HL-60/S4 (cell line): Measurements from ENCODE around the gene PTPRJ.

Experiments used
- in situ Hi-C: fragments of 300-500 bp; cut with MboI; formaldehyde crosslinking; loops from 2 replicates; pipeline ENCODE4 v1.14.3; 2022; ENCODE audit warnings: low sequenced_read_pairs

PTPRJ gene

DNA sequence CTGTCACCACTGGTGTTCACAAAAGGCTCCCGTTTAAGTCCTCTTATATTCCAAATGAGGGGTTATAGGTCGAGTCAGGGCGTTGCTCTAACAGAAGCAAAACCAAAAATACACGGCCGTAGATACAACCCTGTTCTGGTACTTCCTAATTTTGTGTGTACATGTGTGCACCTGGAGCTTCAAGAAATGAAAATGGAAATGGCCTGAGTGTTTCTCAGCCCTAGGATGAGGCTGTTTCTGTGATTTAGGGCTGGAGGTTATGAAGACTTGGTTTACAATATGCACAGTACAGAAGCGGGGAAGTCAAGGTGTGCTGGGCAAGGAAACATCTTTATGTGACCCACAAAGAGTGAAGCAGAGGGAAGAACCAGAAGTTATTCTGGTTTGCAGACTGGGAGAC is 125.8 kb downstream of the PTPRJ start:
- in situ Hi-C loops: loop anchor here (10.0 kb wide), 1 partner anchor 141 kb away; no protein-coding TSS in a partner anchor

DNA sequence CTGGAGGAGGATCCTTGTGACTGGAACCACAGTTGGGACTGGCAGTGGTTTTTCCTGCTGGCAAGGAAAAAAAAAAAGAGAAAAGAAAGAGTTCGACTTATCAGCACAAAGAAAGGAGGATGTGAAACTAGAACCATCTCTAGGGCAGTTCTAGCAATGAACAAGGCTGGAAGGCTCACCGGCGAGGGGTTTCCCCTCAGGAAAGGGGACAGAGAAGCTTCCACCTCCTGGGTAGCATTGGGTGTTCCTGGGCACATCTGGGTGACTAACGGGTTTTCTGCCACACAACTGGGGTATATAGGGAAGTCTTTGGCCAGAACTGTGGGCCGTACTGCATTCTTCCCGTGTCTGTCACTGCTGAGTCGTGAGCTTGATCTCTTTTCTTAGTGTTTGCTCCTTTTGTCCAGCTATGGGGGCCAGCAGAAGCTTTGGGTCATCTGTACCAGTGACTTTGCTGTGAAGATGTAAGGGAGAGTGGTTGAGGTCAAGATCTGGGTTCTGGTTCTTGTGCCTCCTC is 126.9 kb downstream of the PTPRJ start:
- in situ Hi-C loops: loop anchor here (10.0 kb wide), 1 partner anchor 142 kb away; no protein-coding TSS in a partner anchor

DNA sequence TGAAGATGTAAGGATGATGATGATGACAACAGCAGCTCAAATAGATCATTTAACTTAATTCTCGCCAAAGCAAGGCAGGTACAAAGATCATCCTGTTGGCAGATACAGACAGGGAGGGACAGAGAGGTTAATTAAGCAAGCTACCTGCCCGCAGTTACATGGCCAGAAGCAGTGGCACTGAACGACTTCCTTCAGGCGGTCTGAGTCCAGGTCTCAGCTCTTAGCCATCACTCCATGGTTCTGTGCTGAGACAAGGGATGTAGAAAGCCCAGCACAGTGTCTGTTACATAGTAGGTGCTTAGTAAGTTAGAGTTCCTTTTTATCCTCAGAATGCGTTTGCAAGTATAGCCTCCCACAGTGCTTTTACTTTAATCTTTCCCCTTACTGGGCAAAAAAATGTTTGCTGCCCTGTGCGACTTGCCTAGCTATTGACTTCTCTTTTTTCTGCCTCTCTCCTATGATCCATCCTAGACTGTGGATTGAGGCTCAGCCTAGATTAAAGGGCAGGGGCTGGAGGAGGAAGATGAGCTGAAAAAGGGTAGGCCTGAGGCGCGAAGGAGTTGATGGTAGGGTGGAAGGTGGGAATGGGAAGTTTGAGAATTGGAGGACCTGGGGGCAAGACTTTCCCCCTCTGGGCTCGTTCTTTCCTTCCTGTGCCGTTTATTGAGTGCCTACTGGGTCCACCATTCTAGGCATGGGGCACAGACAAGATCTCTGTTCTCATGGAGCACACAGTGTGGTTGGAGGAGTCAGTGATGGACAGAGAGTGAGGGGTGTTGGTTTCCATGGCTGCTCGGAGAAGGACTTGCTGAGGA is 128.1 kb downstream of the PTPRJ start:
- in situ Hi-C loops: loop anchor here (10.0 kb wide), 1 partner anchor 144 kb away; no protein-coding TSS in a partner anchor

DNA sequence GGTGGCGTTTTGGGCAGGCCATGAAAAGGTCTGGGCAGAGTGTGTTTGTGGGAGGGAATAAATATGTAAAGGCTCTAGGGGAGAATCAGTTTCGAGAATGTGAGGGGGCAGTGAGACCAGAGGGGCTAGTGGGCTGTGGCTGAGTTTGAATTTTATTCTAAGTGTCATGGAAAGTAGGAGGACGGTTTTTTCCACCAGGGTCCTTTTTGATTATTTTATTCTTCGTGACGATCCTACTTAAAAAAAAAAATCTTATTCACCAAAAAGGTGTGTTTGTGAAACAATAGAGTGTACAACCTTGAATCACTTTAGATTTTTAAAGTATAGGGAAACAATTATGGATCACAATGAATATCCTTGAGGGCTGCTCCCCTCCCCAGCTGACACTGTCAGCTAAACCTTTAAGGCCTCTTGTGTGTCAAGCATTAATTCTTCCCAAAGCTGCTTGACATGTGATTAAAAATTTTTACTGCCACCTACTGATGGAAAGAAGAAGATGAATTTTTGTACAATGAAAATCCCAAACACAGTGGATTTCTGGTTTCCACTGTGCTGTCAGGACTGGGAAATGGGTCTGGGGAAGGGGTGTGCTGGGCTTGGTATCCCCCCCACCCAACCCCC is 128.8 kb downstream of the PTPRJ start:
- in situ Hi-C loops: loop anchor here (10.0 kb wide), 1 partner anchor 144 kb away; no protein-coding TSS in a partner anchor

DNA sequence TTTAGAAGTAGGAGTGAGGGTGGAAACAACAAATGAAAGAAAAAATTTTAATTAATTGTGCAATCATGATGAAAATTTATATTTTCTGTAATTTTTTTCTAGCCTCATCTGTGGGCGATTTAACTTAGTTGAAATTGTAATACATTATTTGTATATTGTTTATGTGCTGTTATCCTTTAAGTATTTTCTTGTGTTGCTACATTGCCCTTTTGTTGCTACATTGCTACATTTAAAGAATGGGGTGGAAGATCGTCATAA is 130.1 kb downstream of the PTPRJ start:
- in situ Hi-C loops: loop anchor here (10.0 kb wide), 1 partner anchor 176 kb away; no protein-coding TSS in a partner anchor

DNA sequence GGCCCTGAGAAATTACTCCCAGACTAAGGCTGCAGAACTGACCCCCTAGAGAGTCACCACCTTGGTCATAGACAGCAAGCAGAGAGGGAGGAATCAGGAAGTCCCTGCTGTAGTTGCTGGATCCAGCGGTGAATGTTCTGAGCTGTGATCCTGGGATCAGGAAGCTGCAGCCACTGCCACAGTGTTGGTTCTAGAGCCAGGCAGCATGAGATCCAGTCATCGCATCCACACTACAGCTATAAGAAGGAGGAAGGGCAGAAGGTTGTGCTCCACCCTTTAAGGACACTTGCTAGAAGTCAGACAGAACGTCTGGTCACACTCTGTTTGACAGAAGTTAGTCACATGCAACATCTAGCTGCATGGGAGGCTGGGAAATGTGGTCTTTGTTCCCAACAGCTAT is 131.5 kb downstream of the PTPRJ start:
- in situ Hi-C loops: loop anchor here (10.0 kb wide), 1 partner anchor 177 kb away; no protein-coding TSS in a partner anchor

DNA sequence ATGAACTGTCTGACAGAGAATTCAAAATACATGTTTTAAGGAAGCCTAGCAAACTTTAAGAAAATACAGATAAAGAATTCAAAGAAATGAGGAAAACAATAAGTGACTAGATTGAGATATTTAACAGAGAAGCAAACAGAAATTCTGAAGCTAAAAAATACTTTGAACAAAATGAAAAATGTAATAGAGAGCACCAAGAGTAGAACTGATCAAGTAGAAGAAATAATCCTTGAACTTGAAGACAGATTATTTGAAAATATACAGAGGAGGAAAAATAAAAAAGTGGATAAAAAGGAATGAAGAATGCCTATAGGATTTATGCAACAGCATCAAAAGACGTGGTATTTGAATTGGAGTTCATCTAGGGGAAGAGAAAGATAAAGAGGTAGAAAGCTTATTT is 134.4 kb downstream of the PTPRJ start:
- in situ Hi-C loops: loop anchor here (10.0 kb wide), 1 partner anchor 180 kb away; no protein-coding TSS in a partner anchor

DNA sequence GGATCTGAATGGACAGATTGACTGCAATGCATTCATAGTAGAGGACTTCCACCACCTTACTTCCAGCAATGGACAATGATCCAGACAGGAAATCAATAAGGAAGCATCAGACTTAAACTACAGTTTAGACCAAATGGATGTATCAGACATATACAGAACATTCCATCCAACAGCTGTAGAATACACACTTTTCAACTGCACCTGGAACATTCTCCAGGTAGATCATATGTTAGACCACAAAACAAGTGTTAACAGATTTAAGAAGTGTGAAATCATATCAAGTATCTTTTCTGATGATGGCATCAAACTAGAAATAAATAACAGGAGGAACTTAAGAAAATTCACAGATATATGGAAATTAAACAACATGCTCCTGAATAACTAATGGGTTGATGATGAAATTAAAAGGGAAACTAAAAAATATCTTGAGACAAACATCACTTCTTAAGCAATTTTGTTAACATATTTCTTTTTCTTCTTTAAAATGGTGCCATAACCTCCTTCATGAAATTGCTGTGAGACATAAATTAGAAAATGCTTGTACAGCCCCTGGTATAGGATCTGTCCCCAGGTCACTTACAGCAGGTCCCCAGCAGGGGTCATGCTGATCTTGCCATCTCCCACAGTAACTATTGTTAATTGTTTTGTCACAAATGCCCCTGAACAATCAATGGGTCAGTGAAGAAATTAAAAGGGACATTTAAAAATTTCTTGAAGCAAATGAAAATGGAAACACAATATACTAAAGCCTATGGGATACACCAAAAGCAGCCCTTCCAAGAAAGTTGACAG is 136.3 kb downstream of the PTPRJ start:
- in situ Hi-C loops: loop anchor here (10.0 kb wide), 1 partner anchor 182 kb away; no protein-coding TSS in a partner anchor

DNA sequence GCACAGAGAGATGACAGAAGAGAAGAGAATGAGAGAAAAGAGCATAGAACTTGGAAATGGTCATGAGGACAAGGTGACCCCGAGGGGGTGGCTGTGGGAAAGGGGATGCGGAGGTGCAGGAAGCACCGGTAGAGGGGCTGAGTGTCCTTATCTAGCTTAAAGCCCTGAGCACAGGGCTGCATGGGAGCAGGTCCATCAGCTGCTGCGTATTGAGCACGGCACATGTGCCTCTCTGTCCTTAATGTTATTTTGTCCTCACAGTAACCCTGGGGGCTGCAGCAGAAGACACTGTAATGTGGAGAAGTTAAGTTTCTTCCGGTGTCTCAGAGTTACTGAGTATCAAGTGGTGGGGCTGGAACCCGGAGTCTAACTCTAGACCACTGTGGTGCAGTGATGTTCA is 141.9 kb downstream of the PTPRJ start:
- in situ Hi-C loops: no loop called here

DNA sequence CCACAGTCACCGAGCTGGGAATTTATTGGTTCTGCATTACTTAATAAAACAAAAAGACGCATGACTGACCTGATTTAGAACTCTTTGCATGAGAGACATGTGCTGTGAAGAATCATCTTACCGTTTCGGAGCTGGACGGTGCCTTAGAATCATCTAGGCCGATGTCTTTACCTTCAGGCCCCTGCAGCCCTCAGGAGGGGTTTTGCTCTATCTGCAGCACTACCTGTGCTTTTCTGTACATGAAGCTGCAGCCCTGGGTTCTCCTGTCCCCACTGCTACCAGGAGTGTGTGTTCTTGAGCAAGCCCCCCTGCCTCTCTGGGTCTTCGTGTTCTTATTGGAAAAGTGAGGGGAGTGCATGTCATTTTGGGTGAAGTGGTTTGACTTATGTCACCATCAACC is 142.3 kb downstream of the PTPRJ start:
- in situ Hi-C loops: no loop called here

DNA sequence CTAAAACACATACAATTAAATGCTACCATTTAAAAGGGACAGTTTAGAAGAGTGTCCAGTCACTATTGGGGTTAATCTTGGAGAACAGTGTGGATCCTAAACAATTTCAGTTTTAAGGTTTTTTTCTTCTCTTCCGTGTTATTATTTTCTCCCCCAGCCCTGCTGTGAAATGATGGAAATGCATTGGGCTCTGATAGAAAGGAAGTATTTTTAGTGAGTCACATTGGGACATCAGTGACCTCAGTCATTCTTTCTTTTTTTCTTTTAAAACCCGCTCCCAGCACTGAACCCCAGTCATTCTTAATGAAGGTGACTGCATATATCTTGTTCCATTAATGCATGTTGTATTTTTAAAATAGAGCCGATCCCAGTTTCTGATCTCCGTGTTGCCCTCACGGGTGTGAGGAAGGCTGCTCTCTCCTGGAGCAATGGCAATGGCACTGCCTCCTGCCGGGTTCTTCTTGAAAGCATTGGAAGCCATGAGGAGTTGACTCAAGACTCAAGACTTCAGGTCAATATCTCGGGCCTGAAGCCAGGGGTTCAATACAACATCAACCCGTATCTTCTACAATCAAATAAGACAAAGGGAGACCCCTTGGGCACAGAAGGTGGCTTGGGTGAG is 143.0 kb downstream of the PTPRJ start:
- in situ Hi-C loops: no loop called here

DNA sequence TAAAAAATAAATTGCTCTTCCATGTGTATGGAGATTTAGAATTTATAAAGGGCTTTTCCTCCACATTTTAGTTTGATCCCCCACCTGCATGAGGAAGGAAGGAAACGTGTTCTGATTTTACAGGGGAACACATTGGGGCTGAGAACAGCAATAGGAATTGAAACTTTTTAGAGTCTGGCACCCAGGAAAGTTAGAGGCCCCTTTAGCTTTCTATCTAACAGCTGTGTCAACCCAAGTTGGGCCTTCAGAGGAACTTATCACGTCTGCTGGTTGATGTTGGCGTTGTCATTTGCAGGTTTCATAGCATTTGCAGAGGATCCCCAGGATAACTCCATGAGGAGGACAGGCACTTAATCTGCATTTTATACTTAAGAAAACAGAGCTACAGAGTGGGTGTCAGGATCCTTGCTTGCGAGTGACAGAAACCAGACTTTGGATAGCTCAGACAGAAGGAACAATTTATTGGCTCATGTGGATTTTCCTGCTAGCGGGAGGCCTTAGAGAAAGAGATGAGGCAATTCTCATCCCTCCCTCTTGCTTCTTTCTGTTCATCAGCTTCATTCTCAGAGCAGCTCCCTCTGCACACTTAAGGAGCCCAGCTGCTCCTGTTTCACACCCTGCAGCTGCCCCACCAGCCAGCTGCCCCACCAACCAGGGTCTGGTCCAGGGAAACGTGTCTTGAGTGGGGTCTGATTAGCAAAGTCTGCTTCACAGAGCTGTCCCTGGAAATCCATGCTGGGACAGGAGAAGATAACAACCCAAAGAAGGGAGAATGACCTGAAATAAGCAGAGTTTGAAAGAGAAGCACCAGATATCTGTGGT is 143.8 kb downstream of the PTPRJ start:
- in situ Hi-C loops: no loop called here

DNA sequence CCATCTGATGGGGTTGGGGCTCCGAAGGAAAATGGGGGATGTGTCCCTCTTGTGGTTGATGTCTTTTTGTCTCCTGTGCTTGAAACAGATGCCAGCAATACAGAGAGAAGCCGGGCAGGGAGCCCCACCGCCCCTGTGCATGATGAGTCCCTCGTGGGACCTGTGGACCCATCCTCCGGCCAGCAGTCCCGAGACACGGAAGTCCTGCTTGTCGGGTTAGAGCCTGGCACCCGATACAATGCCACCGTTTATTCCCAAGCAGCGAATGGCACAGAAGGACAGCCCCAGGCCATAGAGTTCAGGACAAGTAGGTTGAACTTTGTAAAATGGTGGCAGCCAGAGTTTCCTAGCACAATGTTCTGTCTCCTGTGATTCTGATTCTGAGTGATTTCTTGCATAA is 144.5 kb downstream of the PTPRJ start:
- in situ Hi-C loops: no loop called here

DNA sequence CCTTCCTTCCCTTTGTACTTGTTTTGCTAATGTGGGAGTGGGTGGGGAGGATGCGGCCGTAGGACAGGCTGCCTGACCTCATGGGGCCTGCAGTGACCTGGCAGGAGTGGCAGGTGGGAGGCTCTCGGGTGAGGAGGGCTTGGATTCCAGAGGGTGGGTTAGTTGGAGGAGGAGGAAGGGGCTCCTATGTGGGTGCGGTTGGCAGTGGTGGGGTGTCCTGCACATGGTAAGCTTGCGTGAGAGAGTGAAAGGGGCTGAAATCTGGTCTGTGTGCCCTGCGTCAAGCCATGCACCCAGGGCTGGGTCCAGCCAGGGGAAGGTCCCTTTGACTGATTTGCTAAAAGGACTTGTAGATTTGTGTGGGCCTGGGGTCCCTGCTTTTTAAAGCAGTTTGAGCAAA is 145.5 kb downstream of the PTPRJ start:
- in situ Hi-C loops: no loop called here

DNA sequence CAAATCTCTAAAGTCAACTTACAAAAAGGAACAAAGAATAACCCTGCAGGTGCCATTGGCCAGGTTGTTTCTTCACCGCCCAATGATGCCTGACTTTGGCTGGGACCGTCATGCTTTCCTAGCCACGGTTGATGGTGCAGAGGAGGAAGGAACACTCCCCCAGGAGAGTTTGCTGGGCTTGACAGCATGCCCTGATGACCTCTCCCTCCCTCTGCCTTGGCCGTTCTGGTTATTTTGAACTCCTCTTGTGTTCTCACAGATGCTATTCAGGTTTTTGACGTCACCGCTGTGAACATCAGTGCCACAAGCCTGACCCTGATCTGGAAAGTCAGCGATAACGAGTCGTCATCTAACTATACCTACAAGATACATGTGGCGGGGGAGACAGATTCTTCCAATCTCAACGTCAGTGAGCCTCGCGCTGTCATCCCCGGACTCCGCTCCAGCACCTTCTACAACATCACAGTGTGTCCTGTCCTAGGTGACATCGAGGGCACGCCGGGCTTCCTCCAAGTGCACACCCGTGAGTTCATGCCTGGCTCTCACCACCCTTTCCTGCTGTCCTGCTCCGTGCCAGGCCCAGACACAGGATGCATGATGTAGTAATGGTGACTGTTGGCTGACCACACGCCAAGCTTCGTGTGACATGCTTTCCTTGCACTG is 147.3 kb downstream of the PTPRJ start:
- in situ Hi-C loops: no loop called here

DNA sequence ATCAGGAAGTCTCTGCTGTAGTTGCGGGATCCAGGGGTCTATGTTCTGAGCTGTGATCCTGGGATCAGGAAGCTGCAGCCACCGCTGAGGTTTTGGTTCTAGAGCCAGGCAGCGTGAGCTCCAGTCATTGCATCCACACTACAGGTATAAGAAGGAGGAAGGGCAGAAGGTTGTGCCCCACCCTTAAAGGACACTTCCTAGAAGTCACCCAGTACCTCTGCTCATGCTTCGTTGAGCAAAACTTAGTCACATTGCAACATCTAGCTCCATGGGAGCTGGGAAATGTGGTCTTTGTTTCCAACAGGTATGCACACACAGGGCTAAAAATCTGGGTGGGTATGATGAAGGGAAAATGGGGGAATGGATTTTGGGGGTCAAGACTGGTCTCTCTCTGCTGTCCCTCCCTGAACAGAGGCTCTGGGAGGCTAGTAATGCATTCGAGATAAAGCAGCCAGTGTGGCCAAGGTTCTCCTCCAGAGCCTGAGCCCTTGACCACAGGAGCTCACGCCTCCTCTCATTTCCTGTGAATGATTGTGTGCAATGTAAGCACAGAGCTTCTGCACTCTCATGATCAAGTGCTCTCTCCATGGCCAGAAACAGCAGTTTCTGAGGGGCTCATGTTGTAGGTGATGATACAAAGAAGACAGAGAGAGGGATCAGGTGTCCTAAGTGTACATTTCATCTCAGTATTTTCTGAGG is 149.5 kb downstream of the PTPRJ start:
- in situ Hi-C loops: no loop called here

DNA sequence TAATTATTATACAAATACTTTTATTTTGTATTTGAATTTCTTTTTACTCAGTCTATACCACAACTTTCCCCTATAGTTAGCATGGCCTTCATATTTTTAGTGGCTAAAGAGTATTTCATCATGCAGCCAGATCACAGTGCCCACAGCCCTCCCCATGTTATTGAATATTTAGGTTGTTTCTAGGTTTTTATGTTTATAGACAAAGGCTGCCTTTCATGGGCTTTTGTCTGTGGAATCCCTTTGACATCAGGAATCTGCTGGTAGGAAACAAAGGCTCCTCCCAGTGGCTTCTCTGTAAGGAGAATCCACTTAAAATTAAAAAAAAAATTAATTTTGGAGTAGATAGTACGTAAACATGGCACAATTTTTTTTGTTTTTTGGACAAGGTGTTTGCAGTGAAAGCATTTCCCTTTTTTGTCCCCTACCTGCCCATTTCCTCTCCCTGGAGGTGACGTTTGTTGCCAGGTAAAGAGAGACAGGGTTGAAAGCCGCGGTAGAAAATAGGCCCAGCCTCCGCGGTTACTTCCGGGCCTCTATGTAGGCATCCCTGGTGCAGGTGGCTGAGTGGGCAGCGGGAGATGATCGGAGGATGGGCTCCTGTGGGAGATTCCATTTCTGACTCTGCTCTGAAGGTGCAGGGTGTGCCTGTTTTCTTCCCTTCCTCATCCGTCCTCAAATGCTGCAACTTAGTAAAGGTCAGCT is 154.0 kb downstream of the PTPRJ start:
- in situ Hi-C loops: no loop called here

DNA sequence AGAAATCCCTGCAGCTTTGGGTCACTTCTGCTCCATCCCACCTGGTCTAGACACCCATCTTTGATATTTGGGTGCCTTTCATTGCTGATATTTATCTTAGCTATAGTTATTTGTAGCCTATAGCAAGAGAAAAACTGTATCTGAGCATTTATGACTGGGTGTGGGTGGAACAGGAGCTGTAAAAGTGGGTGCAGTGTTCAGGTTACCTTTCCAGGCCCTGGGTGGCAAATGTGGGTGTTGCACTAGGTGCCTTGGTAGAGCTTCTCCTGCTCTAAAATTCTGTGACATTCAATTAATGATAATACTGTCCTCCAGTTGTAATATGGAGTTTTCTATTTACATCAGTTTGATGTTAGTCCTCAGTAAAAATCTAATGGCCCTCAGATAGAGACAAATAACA is 157.9 kb downstream of the PTPRJ start:
- in situ Hi-C loops: no loop called here
